ENCODE measurements around the gene UBE2N. TPM values are rescaled to one million over a fixed set of nuclear protein-coding genes. Genes with fewer than 3 reads are reported as not detected.
"Not testable (repeated sequence)": the region's sequence is repeated elsewhere in the genome, so short reads cannot be mapped to it uniquely, and the experiment has no call there.

The UBE2N gene
- total RNA-seq, 4 donors from 2014 or later, result 22.5 to 44.8 (median 40.6) TPM

- peak overlapping the region; percentile 80 for H3K4me3 ChIP-seq (ENCODE audit: low read depth, poor library complexity, severe bottlenecking)
- intact Hi-C loops (cut with DNase I; ENCODE audit: low total_unique reads), result no loop called here
- TF ChIP-seq POLR2A (IDR thresholded peaks at IDR 0.05) (no peak), CTCF (IDR thresholded peaks at IDR 0.05) (no peak)
- WGBS, 2 donors, result 8 to 11% methylated on average over 8 of the region's 8 CpGs
- no peak for DNase-seq (ENCODE audit: low spot score in 2 of 2)
These were observed 62.3 kb downstream of the UBE2N start for GRCh38 chr12:93379326-93379980.

GRCh38 chr12:93378998-93379325 is 62.8 kb downstream of the UBE2N start:
- WGBS, 2 donors, result 0 to 1% methylated on average over 4 of the region's 4 CpGs
- no peak for DNase-seq (ENCODE audit: low spot score in 2 of 2)
- H3K4me3 ChIP-seq (ENCODE audit: low read depth, poor library complexity, severe bottlenecking), result peak overlapping the region; percentile 80
- intact Hi-C loops (cut with DNase I; ENCODE audit: low total_unique reads), result no loop called here
- TF ChIP-seq POLR2A (IDR thresholded peaks at IDR 0.05), result no peak
- TF ChIP-seq CTCF (IDR thresholded peaks at IDR 0.05), result no peak

- H3K4me3 ChIP-seq (ENCODE audit: low read depth, poor library complexity, severe bottlenecking), result peak overlapping the region; percentile 80
- peak; percentile 27 to 86 for DNase-seq (ENCODE audit: low spot score in 2 of 2)
- 0% methylated on average over 32 to 38 of the region's 64 CpGs for WGBS, 2 donors
- intact Hi-C loops (cut with DNase I; ENCODE audit: low total_unique reads), result not testable (repeated sequence)
These were observed 63.4 kb downstream of the UBE2N start for GRCh38 chr12:93378196-93378997.

- intact Hi-C loops (cut with DNase I; ENCODE audit: low total_unique reads), result no loop called here
- peak; percentile 96 to 99 for DNase-seq (ENCODE audit: low spot score in 2 of 2)
- peak within 1 kb of the TSS; percentile 80 for H3K4me3 ChIP-seq (ENCODE audit: low read depth, poor library complexity, severe bottlenecking)
- TF ChIP-seq POLR2A (IDR thresholded peaks at IDR 0.05) (peak in 1 of 2 donors; percentile 71), CTCF (IDR thresholded peaks at IDR 0.05) (no peak)
- WGBS, 2 donors, result 3% methylated on average over 31 to 43 of the region's 79 CpGs
These were observed 64.2 kb downstream of the UBE2N start, which contains the start of gene NUDT4 for GRCh38 chr12:93377252-93378195. Gene NUDT4 (plus strand): TSS chr12:93377925. CDS start chr12:93378323, 398 bp downstream.

- peak in 1 of 2 donors; percentile 37 for DNase-seq (ENCODE audit: low spot score in 2 of 2)
- WGBS, 2 donors, result 69 to 72% methylated on average over 10 of the region's 10 CpGs
- no peak for TF ChIP-seq POLR2A (IDR thresholded peaks at IDR 0.05)
- no peak for TF ChIP-seq CTCF (IDR thresholded peaks at IDR 0.05)
These were observed 65.1 kb downstream of the UBE2N start for GRCh38 chr12:93376436-93377251.

More at GRCh38 chr12:93376436-93377251, 65.1 kb downstream of the UBE2N start:
- no peak overlapping the region for H3K4me3 ChIP-seq (ENCODE audit: low read depth, poor library complexity, severe bottlenecking)
- intact Hi-C loops (cut with DNase I; ENCODE audit: low total_unique reads), result no loop called here

Data from lower leg skin (tissue), 4 donors.